ACHN (cell line): ENCODE measurements around the gene ADARB1.

Experiments used
- DNase-seq: peaks from one replicate; pipeline ENCODE4 v3.0.0-alpha.2; 2015
- in situ Hi-C: cut with HindIII; loops from 2 replicates; pipeline ENCODE4 v1.10.0; 2017; ENCODE audit warnings: low sequenced_read_pairs, low pct_ligation_motif_present, low pct_unique_long_range_greater_than_20kb

Gene ADARB1

DNA sequence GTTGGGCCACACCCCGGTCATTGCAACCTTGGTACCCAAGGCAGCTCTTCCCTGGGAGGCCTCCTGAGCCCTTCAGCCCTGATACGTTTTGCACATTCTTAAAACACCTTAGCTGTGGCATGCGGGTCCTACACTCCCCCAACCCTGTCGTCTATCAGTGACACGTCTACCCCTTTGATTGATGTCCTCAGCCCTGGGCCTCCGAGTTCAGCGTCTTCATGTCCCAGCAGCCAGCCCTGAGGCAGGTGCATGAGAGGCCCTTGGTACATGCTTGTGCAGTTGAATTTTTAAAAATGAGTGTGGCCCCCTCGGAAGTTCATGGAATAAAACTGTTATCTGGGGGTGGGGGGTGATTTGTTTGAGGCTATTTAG lies 38.9 kb upstream of the ADARB1 start:
- in situ Hi-C loops, result no loop called here
- no peak for DNase-seq

DNA sequence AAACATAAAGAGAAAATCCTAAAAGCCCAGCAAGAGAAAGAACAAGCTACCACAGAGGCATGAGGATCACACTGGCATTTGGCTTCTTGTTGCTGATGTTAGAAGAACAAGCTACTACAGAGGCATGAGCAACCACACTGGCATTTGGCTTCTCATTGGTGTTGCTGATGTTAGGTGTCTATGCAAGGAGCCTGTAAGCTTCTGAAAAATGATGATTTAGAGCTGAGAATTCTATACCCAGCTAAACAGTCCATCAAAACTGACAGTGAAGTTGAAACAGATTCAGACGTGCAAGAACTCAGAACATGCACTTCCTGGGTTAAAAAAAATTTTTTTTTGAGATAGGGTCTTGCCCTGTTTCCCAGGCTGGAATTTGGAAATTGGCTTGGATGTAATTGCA lies 37.8 kb upstream of the ADARB1 start:
- in situ Hi-C loops, result no loop called here

DNA sequence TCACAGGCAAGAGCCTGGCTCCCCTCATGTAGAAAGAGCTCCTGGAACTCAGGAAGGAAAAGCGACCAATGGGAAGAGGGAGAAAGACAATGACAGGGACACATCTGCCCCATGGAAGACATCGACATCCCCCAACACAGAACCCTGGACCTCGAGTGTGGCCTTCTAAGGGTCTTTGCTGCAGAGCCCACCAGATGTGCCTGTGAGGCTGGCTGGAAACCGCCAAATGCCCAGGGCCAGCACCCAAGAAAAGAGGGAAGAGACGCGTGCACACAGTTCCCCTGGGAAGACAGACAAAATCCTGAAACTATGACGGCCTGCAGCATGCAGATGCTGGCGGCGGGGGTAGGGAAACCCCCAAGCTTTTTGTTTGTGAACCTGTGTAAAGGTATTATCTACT lies 36.4 kb upstream of the ADARB1 start:
- no peak for DNase-seq
- in situ Hi-C loops, result no loop called here

More for the DNA sequence above, 37.8 kb upstream of the ADARB1 start:
- no peak for DNase-seq

DNA sequence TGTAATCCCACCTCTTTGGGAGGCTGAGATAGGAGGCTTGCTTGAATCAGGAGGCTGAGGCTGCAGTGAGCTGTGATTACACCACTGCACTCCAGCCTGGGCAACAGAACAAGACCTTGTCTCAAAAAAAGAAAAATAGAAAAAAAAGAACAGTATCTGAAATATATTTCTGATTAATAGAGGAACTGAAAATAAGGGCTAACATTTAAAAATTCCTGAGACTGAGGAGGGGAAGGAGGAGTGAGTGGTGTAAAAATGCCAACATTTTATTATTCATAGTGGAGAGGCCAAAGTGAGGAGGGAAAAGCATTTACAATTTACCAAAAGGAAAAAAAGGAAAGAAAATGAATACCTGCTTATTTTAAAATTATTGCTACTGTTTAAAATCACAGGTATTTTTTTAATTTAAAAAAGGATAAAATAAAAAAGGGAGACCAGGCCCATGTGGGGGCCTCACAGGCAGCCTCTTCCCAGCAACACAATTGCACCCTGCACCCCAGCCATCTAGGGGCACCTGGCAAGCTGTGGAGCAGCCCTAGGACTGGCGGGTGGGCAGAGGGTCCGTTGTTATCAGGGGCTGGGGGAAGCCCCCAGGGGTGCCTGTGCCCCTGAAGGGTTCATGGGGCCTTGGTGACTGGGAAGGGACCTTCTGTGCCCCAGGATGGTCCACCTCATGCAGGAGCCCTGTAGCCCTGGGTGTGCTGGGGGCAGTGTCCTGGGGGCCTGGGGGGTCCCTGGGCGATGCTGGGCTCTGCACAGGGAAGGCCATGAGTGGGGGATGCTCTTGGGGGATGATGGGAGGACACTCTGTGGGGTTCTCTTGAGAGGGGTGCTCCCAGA lies 34.8 kb upstream of the ADARB1 start:
- no peak for DNase-seq
- in situ Hi-C loops, result no loop called here

DNA sequence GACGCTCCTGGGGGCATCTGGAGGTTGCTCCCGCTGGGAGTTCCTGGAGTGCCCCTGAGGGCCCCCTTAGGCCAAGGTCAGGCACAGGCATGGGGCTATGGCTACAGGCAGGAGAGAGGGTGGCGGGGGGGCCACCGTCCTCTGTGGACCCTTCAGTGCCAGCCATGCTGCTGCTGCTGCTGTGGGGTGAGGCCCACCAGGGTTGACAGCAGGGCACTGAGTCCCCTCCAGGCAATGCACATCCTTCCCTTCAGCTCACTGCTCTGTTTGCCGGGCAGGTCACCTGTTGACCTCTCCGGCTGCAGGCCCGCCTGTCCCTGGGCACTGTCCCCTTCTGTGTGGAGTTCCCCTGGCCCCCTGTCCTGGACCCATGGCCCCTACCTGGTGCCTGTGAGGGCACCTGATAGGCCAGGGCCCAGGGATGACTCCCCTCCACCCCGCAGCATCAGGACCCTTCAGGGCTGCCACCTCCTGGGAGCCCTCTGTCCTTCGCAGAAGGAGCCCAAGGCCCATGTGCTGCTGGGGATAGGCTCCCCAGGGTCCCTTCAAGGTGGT lies 34.1 kb upstream of the ADARB1 start:
- no peak for DNase-seq
- in situ Hi-C loops, result no loop called here

DNA sequence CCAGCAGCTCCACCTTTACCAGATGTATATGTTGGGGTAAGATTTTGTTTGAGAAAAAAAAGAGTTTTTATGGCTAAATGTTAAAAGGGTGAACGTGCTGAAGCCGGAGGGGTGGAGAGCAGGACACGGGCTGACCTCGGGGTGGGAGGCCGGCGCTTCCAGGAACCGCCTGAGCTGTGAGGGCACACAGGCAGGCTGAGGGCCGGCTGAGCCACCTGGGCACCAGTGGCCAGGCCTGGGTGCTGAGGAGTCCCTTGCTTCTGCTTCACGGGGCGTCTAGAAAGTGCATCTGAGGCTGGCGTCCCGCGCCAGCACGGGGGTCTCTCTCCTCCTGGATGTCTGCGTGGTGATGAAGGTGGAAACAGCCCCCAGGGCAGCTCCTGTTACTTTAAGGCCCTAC lies 33.6 kb upstream of the ADARB1 start:
- DNase-seq, result no peak

DNA sequence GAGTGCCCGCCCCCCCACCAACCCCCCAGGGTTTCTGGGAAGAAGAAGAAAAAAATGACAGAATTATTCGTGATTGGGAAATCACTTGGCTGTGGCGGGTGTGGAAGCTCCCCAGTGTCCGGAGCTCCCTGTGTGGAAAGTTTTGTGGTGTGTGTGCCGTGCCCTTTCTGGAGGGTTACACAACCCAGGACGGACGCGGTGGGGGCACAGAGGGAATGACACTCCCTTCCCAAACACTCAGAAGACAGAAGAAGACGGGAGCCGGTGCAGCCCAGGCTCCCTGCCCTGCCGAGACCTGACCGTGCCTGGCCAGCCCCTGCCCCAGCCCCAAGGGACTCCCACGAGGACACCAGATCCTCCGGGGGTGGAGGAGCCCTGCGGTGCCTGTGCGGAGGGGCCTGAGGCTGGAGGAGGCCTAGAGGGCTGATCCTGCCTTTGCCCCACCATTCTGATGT lies 33.0 kb upstream of the ADARB1 start:
- no peak for DNase-seq
- in situ Hi-C loops, result no loop called here

More for the DNA sequence above, 33.6 kb upstream of the ADARB1 start:
- in situ Hi-C loops, result no loop called here

DNA sequence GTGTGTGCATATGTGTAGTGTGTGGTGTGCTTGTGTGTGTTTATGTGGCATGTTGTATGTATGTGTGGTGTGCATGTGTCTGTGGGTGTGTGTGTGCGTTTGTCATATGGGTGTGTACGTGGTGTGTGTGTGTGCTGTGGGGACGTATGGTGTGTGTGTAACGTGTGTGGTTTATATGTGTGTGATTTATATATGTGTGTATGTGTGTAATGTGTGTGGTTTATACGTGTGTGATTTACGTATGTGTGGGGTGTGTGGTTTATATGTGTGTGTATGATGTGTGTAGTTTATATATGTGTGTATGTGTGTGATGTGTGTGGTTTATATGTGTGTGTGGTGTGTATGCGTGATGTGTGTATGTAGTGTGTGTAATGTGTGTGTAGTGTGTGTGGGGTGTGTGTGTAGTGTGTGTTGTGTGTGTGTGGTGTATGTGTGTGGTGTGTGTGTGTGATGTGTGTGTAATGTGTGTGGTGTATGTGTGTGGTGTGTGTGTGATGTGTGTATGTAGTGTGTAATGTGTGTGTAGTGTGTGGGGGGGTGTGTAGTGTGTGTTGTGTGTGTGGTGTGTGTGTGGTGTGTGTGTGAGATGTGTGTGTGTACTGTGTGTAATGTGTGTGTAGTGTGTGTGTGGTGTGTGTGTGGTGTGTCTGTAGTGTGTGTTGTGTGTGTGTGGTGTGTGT lies 32.3 kb upstream of the ADARB1 start:
- DNase-seq, result no peak
- in situ Hi-C loops, result no loop called here

DNA sequence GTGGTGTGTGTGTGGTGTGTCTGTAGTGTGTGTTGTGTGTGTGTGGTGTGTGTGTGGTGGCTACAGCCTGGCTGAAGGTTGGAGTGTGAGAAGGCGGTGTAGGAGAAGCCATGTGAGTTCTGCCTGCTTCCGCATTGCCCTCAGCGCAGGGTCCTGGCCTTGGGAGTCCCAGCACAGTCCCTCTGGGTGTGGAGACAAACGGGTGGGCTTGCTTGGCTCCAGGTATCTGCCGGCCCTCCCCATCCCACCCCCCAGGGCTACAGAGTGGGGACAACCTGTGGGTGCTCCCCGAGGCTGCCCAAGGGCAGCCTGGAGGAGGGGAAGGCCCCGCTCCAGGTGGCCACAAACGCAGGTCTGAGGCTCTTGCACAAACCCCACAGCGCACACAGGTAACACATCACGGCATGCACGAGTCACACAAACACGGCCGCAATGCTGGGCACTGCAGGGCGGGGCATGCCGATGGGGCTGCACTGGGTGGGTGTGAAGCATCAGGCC lies 31.7 kb upstream of the ADARB1 start:
- no peak for DNase-seq
- in situ Hi-C loops, result no loop called here

DNA sequence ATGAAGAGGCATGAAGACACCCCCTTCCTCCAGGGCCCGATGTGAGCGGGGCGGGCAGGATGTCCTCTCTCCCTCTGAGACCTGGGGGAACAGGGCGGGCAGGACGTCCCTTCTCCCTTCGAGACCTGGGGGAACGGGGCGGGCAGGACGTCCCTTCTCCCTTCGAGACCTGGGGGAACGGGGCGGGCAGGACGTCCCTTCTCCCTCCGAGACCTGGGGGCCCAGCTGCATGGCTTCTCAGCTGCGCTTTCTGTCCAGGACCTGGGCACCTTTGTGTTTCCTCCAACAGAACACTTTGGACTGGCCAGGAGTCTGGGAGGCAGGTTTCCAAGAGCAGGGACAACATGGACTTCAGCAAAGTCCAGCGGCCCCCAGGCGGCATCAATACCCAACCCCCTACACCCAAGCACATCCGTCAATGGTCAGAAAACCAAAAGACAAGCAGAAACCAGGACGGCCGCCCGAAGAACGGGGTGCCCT lies 30.8 kb upstream of the ADARB1 start:
- DNase-seq, result no peak
- in situ Hi-C loops, result no loop called here

DNA sequence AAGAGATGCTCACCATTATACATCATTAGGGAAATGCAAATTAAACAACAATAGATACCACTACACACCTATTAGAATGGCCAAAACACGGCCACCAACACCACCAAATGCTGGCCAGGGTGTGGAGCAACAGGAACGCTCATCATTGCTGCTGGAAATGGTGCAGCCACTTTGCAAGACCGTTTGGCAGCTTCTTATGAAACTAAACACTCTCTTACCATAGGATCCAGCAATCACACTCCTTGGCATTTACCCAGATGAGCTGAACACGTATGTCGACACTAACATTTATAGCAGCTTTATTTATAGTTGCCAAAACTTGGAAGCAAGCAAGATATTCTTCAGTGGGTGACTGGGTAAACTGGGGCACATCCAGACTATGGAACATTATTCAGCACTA lies 28.9 kb upstream of the ADARB1 start:
- no peak for DNase-seq
- in situ Hi-C loops, result no loop called here

DNA sequence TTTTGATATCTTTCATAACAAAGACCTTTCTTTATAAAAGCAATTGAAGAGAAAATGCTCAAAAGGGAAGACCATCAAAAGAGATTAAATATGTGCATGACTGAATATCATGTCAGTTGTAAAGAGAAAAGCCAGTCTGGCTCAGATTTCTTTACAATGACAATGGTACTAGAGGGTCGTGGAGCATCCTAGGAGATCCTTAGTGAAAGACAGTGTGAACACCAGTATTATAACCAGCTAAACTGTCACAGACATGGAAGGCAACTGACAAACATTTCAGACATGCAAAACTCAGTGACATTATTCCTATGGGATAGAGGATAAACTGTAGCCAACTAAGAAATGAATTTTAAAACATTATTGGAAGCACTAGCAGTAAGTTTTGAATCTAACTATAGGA lies 27.1 kb upstream of the ADARB1 start:
- in situ Hi-C loops, result no loop called here

DNA sequence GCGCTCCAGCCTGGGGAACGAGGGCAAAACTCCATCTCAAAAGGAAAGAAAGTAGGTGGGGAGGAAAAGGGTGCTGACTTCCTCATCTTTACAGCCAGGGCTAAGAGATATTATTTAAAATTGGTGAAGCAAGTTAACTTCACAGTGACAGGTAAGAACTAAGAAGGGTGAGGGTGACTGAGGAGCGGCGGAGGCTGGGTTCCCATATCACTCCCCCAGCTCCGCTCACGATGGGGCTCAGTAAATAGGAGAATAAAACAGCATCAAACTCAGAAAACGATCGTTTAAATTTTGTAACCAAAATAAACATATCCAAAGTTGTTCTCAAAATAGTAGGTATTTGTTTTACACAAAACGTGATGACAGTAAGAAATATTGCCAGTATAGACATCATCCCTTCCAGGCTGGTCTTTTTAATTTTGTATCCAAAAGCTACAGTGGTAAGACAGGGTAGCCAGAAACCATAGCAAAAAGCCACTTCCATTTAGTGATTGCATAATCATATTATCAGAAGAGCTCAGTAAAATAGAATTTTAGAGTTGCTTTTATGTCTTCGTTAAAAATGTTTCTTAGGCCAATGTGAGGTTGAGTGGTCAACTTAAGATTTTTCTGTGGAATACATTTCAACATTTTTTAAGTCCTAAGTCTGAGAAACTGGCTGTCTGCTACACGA lies 26.2 kb upstream of the ADARB1 start:
- no peak for DNase-seq
- in situ Hi-C loops, result no loop called here

More for the DNA sequence above, 27.1 kb upstream of the ADARB1 start:
- DNase-seq, result no peak

DNA sequence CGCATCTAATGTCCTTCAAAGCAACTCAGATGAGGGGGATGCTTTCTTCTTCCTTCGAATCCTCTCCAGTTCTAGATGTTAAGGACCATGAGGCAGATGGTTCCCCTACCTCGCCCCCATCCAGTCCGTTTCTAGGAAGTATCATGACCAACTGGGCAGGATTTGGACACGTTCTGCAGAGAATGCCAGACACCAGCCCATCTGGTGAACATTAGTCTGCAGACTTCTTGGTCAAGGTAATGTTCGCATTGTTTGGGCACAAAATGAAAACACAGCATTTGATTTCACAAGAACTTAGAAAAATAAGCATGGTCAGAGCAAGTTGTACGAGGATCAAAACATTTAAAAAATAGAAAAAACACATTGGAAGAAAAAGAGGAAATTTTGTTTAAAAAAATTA lies 25.4 kb upstream of the ADARB1 start:
- DNase-seq, result no peak
- in situ Hi-C loops, result no loop called here

DNA sequence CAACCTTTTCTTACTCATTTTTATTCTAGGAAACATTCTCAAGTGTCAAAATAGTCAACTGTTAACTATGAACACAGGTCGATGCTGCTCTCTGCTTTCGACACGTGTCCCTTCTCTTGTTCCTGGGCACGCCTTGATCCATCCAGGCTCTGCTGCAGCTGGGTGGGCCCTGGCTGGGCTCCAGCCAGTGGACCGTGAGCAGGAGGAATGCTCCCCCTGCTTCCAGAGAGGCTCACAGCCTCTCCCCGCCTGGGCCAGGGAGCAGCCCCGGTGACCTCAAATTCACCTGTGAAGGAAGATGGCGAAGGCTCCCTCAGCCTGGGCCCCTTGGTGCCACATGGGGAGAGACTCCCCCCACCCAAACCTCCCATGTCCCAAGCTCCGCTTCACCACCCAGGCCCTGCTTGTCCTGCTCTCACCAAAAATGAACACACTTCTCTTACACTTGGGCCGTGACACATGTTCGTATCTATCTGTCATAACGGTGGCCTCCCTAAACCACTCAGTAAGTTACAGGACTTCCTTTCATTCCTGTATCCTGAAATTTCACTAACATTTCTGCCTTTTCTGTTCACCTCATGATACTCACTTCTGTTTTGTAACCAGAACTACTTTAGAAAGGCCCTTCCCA lies 24.6 kb upstream of the ADARB1 start:
- in situ Hi-C loops, result no loop called here
- no peak for DNase-seq

DNA sequence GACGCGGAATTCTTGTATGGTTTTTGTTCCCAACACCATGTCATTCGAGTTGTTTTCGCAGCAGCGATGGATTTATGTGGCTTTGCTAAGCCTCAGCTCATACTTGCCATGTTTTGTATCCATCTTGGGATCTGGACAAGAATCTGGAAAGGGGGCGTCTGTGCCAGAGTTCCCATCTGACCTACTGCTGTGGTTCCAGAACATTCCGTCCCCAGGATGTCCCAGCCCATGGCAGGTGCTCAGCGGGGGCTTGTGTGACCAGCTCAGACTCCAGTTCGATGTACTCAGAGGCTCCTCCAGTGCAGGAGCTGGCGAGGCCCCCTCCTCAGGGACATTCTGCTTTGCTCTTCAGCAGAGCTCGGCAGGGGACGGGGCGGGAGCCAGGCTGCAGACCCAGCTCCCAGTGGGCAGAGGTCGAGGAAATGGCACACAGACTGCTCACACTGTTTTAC lies 24.0 kb upstream of the ADARB1 start:
- no peak for DNase-seq
- in situ Hi-C loops, result no loop called here

DNA sequence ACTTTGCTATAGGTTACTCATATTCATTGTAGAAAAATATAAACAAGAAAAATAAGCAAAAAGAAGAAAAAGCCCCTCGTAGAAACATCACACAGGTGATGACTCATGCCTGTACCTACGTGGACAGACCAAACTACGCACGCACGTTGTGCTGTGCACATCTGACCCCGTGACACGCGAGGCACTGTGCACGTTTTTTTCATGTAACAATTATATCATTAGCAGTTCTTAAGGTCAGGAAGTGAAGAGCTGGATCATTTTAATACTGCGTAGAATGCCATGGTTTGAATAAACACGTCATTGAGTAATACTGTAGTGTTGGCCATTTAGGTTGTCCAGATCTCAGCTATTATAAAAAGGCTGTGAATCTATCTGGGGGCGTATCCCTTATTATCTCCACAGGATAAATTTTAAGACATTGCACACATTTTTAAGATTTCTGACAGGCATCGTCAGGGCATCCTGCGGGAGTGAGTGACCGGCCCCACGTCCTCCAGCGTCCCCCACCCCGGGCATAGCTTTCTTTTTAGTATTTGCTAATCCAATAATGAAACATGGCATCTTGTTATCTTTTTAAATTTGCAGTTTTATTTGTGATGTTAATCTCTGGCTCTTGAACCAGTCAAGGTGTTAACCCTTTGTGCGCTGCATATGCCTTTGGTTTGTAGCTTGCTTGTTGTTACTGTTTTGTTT lies 23.4 kb upstream of the ADARB1 start:
- DNase-seq, result no peak
- in situ Hi-C loops, result no loop called here
